MV-4-11 (cell line): Measurements from ENCODE around the gene PKN1.
"Not testable (repeated sequence)": the region's sequence is repeated elsewhere in the genome, so short reads cannot be mapped to it uniquely, and the experiment has no call there.

Source experiments
- DNase-seq: peaks from one replicate; lab custom pipeline; 2025; lab: John Stamatoyannopoulos, UW

Gene PKN1

DNA sequence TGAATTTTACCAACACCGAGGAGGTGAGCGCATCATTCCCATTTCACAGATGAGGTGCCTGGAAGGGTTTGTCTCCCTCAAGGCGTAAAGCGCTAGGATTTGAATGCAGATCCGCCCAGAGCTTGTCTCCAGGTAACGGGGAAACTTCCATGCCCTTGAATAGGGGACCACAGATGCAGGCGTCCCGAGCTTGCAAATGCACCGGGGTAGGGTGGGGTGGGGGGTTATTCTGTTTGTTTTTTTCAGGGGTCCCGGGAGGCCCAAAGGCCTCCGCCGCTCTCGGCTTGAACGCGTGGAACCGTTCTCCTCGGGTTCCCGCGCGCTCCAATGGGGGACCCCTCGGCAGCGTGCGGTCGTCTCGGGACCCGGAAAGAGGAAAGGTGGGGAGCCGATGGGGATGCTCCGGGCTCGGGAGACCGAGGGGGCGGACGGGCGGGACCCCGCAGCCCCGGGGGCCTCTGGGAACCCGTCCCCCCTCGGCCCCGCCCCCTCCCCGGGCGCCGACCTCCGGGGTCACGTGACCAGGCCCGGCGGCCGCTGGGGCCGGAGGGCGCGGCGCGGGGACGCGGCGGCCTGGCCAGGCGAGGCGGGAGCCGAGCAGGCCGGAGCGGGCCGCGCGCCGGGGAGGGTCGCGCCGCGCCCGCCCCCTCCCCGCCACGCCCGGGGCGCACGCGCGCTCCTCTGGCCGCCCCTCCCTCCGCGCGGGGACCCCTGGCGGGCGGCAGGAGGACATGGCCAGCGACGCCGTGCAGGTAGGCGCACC, at the start of gene PKN1:
Gene PKN1 (plus strand): TSS at position 516 of the 763 bp plus-strand sequence. CDS start 216 bp downstream, at position 732.
- DNase-seq: no peak

DNA sequence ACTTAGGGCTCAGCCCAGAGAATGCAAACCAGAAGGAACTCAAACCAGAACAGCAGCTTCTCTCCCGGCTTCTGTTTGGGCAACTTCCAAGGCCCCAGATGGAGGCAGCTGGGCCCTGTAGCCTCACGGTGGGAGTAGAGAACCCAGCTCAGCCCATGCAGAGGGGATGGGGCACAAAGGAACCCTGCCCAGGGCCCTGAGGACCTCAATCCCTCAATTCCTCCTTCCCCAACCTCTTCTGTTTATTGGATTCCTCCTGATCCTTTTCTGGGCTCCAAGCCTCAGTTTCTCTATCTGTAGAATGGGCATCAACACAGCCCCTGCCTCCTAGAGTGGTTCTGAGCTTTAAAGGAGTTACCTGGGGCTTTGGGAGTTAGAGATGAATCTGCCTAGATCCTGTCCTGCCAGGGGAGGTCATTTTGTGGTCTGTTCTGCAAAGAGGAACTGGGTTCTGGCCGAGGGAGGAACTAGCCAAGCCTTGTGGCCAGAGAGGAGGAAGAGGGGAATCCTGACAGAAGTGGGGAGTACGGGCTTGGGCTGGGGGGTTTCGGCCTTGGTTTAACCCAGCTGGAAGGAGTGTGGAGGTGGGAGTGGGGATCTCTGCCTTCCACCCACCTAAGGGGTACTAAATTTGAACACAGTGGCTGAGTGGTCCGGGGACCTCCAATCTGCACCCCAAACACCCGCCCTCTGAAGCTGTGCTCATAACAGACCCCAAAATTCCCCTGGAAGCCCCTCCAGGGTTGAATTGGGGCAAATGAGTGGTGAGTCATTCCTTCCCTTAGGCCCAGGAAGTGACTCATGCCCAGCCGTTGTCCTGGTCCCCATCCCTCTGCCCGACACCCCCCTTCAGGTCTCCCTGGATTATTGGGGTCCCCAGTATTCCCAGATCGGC, 49.2 kb upstream of the PKN1 start:
- peak; percentile 97 for DNase-seq

GRCh38 chr19:14385492-14385891, 47.6 kb upstream of the PKN1 start:
- no peak for DNase-seq

- no peak for DNase-seq
Observed at GRCh38 chr19:14390548-14390947, 42.6 kb upstream of the PKN1 start.

- DNase-seq: no peak
Observed at GRCh38 chr19:14391156-14391821, 41.8 kb upstream of the PKN1 start.

DNA sequence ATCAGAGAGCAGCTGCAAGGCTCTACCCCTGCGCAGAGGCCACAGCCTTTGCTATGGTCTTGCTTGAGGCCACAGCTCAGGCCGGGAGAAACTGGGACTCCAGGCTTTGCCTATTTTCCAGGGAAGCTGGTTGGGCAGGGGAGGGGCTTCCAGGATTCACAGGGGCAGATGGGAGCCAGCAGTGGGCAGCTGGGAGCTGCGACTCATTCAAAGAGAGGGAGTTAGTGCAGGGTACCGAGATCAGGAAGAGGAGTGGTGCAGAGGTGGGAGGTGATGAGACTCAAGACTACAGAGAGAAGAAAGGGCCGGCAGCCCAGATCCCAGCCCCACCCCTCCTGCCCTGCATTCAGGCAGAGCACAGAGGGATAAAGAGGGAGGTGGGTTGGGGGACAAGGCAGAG, 39.8 kb upstream of the PKN1 start:
- no peak for DNase-seq

- DNase-seq: no peak
Observed at GRCh38 chr19:14394167-14394566, 38.9 kb upstream of the PKN1 start.

- DNase-seq: no peak
Observed at GRCh38 chr19:14395262-14395661, 37.8 kb upstream of the PKN1 start.

GRCh38 chr19:14395710-14396336, 37.3 kb upstream of the PKN1 start:
- DNase-seq: no peak

DNA sequence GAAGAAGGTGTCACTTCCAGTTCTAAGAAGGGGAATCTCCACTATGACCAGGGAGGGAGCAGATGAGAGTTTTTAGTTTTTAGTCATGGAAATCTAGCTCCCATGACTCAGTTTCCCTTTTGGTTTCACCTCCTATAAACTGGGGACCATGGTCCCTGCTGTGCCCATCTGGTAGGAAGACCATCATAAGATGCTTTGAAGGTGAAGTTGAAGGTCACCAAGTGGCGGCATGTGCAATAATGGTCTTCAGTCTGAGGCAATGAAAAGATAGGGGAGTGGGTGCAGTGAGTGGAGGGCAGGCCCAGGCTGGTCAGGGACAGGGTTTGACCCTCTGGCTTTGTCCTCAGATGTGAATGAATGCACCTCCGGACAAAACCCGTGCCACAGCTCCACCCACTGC, 36.4 kb upstream of the PKN1 start:
- DNase-seq: not testable (repeated sequence)

DNA sequence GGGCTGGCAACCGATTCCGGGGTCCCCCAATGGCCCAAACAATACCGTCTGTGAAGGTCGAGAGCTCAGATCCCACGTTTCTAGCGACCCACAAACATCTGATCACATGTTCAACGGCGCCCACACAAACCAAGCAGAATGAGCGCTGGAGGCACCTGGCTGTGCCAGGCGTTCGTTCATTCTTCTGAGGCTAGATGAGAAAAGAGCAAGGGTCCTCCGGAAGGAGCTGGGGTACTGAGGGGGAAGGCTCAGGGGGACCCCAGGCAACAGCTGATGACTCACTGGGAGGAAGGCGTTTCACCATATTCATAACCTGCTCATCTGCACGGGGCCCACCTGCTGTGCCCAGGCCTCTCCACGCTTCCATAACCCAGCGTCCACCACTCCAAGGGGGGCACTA, 35.9 kb upstream of the PKN1 start:
- DNase-seq: not testable (repeated sequence)

DNA sequence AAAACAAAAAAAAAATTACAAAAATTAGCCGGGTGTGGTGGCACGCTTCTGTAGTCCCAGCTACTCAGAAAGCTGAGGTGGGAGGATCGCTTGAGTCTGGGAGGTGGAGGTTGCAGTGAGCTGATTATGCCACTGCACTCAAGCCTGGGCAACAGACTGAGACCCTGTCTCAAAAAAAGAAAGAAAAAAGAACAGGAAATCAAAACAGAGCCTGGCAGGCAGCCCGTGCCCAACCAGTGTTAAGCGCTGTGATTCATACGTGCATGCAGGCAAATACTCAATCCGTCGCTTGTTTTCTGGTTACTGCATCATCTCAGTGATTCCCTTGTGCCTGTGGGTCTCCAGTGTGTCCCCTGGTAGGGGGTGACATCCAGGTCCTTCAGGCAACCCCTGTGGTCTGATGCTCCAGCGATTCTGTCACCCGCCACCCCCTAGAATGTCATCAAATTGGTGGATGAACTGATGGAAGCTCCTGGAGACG, 32.1 kb upstream of the PKN1 start:
- DNase-seq: no peak

GRCh38 chr19:14401468-14402195, 31.5 kb upstream of the PKN1 start:
- DNase-seq: no peak

GRCh38 chr19:14402332-14403144, 30.6 kb upstream of the PKN1 start:
- peak; percentile 68 for DNase-seq

DNA sequence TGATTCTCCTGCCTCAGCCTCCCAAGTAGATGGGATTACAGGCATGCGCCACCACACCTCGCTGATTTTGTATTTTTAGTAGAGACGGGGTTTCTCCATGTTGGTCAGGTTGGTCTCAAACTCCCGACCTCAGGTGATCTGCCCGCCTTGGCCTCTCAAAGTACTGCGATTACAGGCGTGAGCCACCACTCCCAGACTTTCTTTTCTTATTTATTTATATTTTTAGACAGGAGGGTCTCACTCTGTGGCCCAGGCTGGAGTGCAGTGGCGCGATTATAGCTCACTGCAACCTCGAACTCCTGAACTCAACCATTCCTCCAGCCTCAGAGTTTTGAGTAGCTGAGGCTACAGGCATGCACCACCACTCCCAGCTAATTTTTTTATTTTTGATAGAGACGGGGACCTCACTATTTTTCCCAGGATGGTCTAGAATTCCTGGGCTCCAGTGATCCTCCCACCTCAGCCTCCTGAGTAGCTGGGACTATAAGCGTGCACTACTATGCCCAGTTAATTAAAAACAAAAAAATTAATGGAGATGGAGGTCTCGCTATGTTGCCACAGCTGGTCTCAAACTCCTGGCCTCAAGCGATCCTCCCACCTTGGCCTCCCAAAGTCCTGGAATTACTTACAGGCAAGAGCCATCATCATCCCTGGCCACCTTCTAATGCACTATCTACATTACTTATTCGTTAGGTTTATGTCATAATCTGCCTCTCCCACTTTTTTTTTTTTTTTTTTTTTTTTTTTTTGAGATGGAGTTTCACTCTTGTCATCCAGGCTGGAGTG, 29.8 kb upstream of the PKN1 start:
- not testable (repeated sequence) for DNase-seq

GRCh38 chr19:14404312-14404711, 28.8 kb upstream of the PKN1 start:
- no peak for DNase-seq

GRCh38 chr19:14405380-14405757, 27.7 kb upstream of the PKN1 start:
- DNase-seq: no peak

DNA sequence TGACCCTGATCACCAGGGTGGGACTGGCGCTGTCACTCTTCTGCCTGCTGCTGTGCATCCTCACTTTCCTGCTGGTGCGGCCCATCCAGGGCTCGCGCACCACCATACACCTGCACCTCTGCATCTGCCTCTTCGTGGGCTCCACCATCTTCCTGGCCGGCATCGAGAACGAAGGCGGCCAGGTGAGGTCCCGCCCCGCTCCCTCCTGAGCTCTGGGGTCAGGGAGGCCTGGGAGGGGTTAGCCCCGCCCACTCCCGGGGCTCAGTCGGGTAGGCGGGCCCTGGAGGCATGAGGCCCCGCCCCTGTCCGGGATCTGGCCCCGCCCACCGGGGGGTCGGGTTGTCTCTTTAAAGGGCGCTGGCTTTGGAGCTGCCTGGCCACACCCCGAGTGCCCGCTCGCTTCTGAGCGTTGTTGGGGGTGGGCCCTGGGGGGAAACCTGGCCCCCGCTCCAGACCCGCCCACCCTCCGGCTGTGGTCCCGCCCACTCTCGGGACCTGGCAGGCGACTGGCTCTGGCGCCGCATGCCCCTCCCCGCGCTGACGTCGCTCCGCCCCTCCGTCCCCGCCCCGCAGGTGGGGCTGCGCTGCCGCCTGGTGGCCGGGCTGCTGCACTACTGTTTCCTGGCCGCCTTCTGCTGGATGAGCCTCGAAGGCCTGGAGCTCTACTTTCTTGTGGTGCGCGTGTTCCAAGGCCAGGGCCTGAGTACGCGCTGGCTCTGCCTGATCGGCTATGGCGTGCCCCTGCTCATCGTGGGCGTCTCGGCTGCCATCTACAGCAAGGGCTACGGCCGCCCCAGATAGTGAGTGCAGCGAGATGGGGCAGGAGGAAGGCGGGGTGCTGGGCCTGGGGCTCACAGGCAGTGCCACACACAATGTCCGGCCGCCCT, 27.1 kb upstream of the PKN1 start:
- DNase-seq: peak; percentile 91
